Caco-2 (cell line): ENCODE measurements around the gene GIMAP2. TPM values are rescaled to one million over a fixed set of nuclear protein-coding genes. Genes with fewer than 3 reads are reported as not detected.
"Not testable (repeated sequence)": the region's sequence is repeated elsewhere in the genome, so short reads cannot be mapped to it uniquely, and the experiment has no call there.

Source experiments
- BruUV-seq: library from RNA; stranded (reverse); fragments of 400-500 nt; replicated peaks from 2 replicates; lab custom pipeline; 2021; lab: Mats Ljungman, UMichigan
- CTCF ChIA-PET: fragments of 300-600 bp; sonication (Branson Sonifier 250); formaldehyde crosslinking; loops from one replicate; lab custom pipeline; 2022; ENCODE audit warnings: antibody characterized with exemption; lab: Charles Lee
- POLR2A ChIA-PET: fragments of 300-600 bp; sonication (Branson Sonifier 250); formaldehyde crosslinking; loops from one replicate; lab custom pipeline; 2022; ENCODE audit warnings: antibody characterized with exemption; lab: Charles Lee
- DNase-seq, 2 experiments: peaks; one replicate each; pipeline versions ENCODE4 v3.0.0 to v3.0.0-alpha.2; 2020 to 2022
- H3K27me3 ChIP-seq: replicated peaks from 2 replicates; pipeline ENCODE4 v1.6.0; 2011; ENCODE audit warnings: low read length; ENCODE audit not compliant: control insufficient read depth, insufficient read depth
- H3K36me3 ChIP-seq: 2 replicates; pipeline ENCODE4 v1.5.1; 2011; ENCODE audit warnings: low read length; ENCODE audit not compliant: control insufficient read depth, insufficient read depth
- H3K4me1 ChIP-seq: fragments of 250-450 bp; sonication (Bioruptor Pico); 2 replicates; pipeline ENCODE4 v1.5.1; 2020; ENCODE audit warnings: mild to moderate bottlenecking
- H3K4me3 ChIP-seq: 2 replicates; pipeline ENCODE4 v1.5.1; 2011; ENCODE audit warnings: low read depth, mild to moderate bottlenecking, control low read depth, low read length
- H3K9me3 ChIP-seq: fragments of 250-450 bp; sonication (Bioruptor Pico); 2 replicates; pipeline ENCODE4 v1.5.1; 2020; ENCODE audit warnings: mild to moderate bottlenecking, moderate library complexity
- H3K27ac Mint-ChIP-seq: one replicate; pipeline ENCODE4 v1.8.0; 2022; ENCODE audit warnings: mixed read lengths; ENCODE audit not compliant: unreplicated experiment
- H3K27me3 Mint-ChIP-seq: one replicate; pipeline ENCODE4 v1.8.0; 2022; ENCODE audit warnings: mixed read lengths; ENCODE audit not compliant: insufficient read depth, unreplicated experiment
- H3K36me3 Mint-ChIP-seq: one replicate; pipeline ENCODE4 v1.8.0; 2022; ENCODE audit warnings: mild to moderate bottlenecking, mixed read lengths; ENCODE audit not compliant: insufficient read depth, unreplicated experiment
- H3K4me1 Mint-ChIP-seq: one replicate; pipeline ENCODE4 v1.8.0; 2022; ENCODE audit warnings: low read depth, mixed read lengths; ENCODE audit not compliant: unreplicated experiment
- H3K4me3 Mint-ChIP-seq: one replicate; pipeline ENCODE4 v1.8.0; 2022; ENCODE audit warnings: mild to moderate bottlenecking, moderate library complexity, mixed read lengths; ENCODE audit not compliant: unreplicated experiment
- H3K9me3 Mint-ChIP-seq: one replicate; pipeline ENCODE4 v1.8.0; 2022; ENCODE audit warnings: mixed read lengths; ENCODE audit not compliant: unreplicated experiment
- CTCF ChIP-seq, 2 experiments: fragments of 200-600 bp in 1 of 2; IDR thresholded peaks; 1 replicate in 1 of 2; 2 replicates in 1 of 2; pipeline versions ENCODE4 v1.5.1 to v1.8.0; 2011 to 2022; ENCODE audit warnings: antibody characterized with exemption in 1 of 2, control low read depth in 1 of 2, inconsistent platforms in 1 of 2, low read depth in 1 of 2, low read length in 1 of 2, mild to moderate bottlenecking in 1 of 2, moderate library complexity in 1 of 2; ENCODE audit not compliant: insufficient read depth in 1 of 2, severe bottlenecking in 1 of 2, unreplicated experiment in 1 of 2
- intact Hi-C: fragments of 100-400 bp; cut with micrococcal nuclease; formaldehyde crosslinking; loops from one replicate; pipeline ENCODE4 v1.10.0; 2022; ENCODE audit not compliant: unreplicated experiment
- total RNA-seq: library from RNA; stranded (reverse); gene quantifications from 2 replicates; pipeline ENCODE4 v1.2.3, GENCODE V29; 2022

Gene GIMAP2
- total RNA-seq, 1 experiment from 2014 or later = not detected

GRCh38 chr7:150668472-150668911 lies 17.0 kb upstream of the GIMAP2 start:
- POLR2A ChIA-PET = no interaction called here

GRCh38 chr7:150668977-150669376 lies 16.5 kb upstream of the GIMAP2 start:
- H3K27me3 Mint-ChIP-seq = peaks cover 2% of the 10 kb centered on the region
- no peak overlapping the region for H3K27ac Mint-ChIP-seq
- no peak overlapping the region for H3K4me3 ChIP-seq
- TF ChIP-seq CTCF (IDR thresholded peaks at IDR 0.05; ENCODE audit: insufficient read depth in 1 of 2, low read depth in 1 of 2, low read length in 1 of 2, severe bottlenecking in 1 of 2, unreplicated experiment in 1 of 2) = no peak
- CTCF ChIA-PET = no interaction called here
- H3K27me3 ChIP-seq = no peaks in the 10 kb centered on the region
- no peak overlapping the region for H3K4me3 Mint-ChIP-seq
- H3K9me3 Mint-ChIP-seq = peaks cover 10% of the 10 kb centered on the region
- no peaks in the 10 kb centered on the region for H3K36me3 Mint-ChIP-seq
- BruUV-seq = no TSS peak
- intact Hi-C loops = no loop called here
- POLR2A ChIA-PET = no interaction called here
- peaks cover 5% of the 10 kb centered on the region for H3K9me3 ChIP-seq
- no peaks in the 10 kb centered on the region for H3K4me1 Mint-ChIP-seq
- no peaks in the 10 kb centered on the region for H3K4me1 ChIP-seq
- DNase-seq = no peak
- no peaks in the 10 kb centered on the region for H3K36me3 ChIP-seq

More at GRCh38 chr7:150668472-150668911, 17.0 kb upstream of the GIMAP2 start:
- intact Hi-C loops = no loop called here
- no peak overlapping the region for H3K27ac Mint-ChIP-seq
- BruUV-seq = no TSS peak
- CTCF ChIA-PET = no interaction called here
- Histone ChIP-seq H3K36me3 (no peaks in the 10 kb centered on the region), H3K4me3 (no peak overlapping the region), H3K9me3 (peaks cover 5% of the 10 kb centered on the region), H3K27me3 (no peaks in the 10 kb centered on the region), H3K4me1 (no peaks in the 10 kb centered on the region)
- H3K27me3 Mint-ChIP-seq = peaks cover 2% of the 10 kb centered on the region
- H3K4me3 Mint-ChIP-seq = no peak overlapping the region
- no peaks in the 10 kb centered on the region for H3K4me1 Mint-ChIP-seq
- H3K36me3 Mint-ChIP-seq = no peaks in the 10 kb centered on the region
- TF ChIP-seq CTCF (IDR thresholded peaks at IDR 0.05; ENCODE audit: insufficient read depth in 1 of 2, low read depth in 1 of 2, low read length in 1 of 2, severe bottlenecking in 1 of 2, unreplicated experiment in 1 of 2) = no peak
- no peak for DNase-seq
- H3K9me3 Mint-ChIP-seq = peaks cover 10% of the 10 kb centered on the region

GRCh38 chr7:150671798-150672585 lies 13.5 kb upstream of the GIMAP2 start:
- intact Hi-C loops, H3K9me3 Mint-ChIP-seq, H3K27me3 Mint-ChIP-seq, DNase-seq, H3K27ac Mint-ChIP-seq, H3K4me3 ChIP-seq, H3K36me3 ChIP-seq, BruUV-seq, H3K4me3 Mint-ChIP-seq, CTCF ChIA-PET, H3K4me1 ChIP-seq, H3K27me3 ChIP-seq, H3K4me1 Mint-ChIP-seq, H3K36me3 Mint-ChIP-seq, H3K9me3 ChIP-seq: not testable (repeated sequence)
- POLR2A ChIA-PET = interaction anchor here (0.5 kb wide), 1 partner anchor 15 kb away, joined by 4 read pairs; no protein-coding TSS in a partner anchor
